SK-N-MC (cell line): ENCODE measurements around the gene SESN2.
"Not testable (repeated sequence)": the region's sequence is repeated elsewhere in the genome, so short reads cannot be mapped to it uniquely, and the experiment has no call there.

Source experiments
- DNase-seq: peaks from one replicate; pipeline ENCODE4 v3.0.0-alpha.2; 2011; ENCODE audit warnings: low read depth, low spot score
- H3K27ac ChIP-seq: fragments of 200-600 bp; sonication (generic); 2 replicates; pipeline ENCODE4 v1.5.1; 2016; ENCODE audit warnings: mixed run types
- H3K36me3 ChIP-seq: fragments of 200-600 bp; sonication (generic); 2 replicates; pipeline ENCODE4 v1.6.1; 2017; ENCODE audit warnings: antibody characterized with exemption, low read length, mixed read lengths; ENCODE audit not compliant: insufficient read depth
- H3K4me3 ChIP-seq: fragments of 200-600 bp; sonication (generic); 2 replicates; pipeline ENCODE4 v1.5.1; 2016
- H3K9ac ChIP-seq: fragments of 200-600 bp; sonication (generic); 2 replicates; pipeline ENCODE4 v1.8.0; 2017; ENCODE audit warnings: mixed run types, mixed read lengths; ENCODE audit not compliant: insufficient read length
- H3K9me3 ChIP-seq: fragments of 200-600 bp; sonication (generic); 2 replicates; pipeline ENCODE4 v1.6.1; 2017; ENCODE audit warnings: low read depth, mild to moderate bottlenecking, antibody characterized with exemption, low read length, moderate library complexity, mixed read lengths
- EZH2 ChIP-seq: fragments of 200-600 bp; sonication (generic); IDR thresholded peaks from one replicate; pipeline ENCODE4 v1.6.1; 2017; ENCODE audit warnings: antibody characterized with exemption
- FOXP2 ChIP-seq: optimal IDR thresholded peaks from 2 replicates; pipeline ENCODE3; 2011; ENCODE audit warnings: mild to moderate bottlenecking, moderate library complexity; ENCODE audit not compliant: insufficient read depth; ENCODE audit errors: extremely low read length, control extremely low read depth
- POLR2AphosphoS5 ChIP-seq: IDR thresholded peaks from 2 replicates; pipeline ENCODE4 v1.6.1; 2012; ENCODE audit warnings: mild to moderate bottlenecking, low read depth, low read length, borderline replicate concordance

Gene SESN2

GRCh38 chr1:28323720-28324119 lies 64.4 kb downstream of the SESN2 start:
- H3K9ac ChIP-seq, result no peak overlapping the region
- H3K9me3 ChIP-seq, result no peaks in the 10 kb centered on the region
- no peaks in the 10 kb centered on the region for H3K36me3 ChIP-seq
- no peak for DNase-seq
- TF ChIP-seq EZH2 (no peak), FOXP2 (no peak), POLR2AphosphoS5 (no peak)
- H3K4me3 ChIP-seq, result no peak overlapping the region
- no peak overlapping the region for H3K27ac ChIP-seq

- no peak overlapping the region for H3K9ac ChIP-seq
- H3K36me3 ChIP-seq, result peaks cover 6% of the 10 kb centered on the region; the same call in 1 of the 2 replicates
- no peak overlapping the region for H3K4me3 ChIP-seq
- DNase-seq, result no peak
- H3K27ac ChIP-seq, result no peak overlapping the region
- TF ChIP-seq EZH2, result no peak
- no peak for TF ChIP-seq POLR2AphosphoS5
- no peak for TF ChIP-seq FOXP2
- H3K9me3 ChIP-seq, result no peaks in the 10 kb centered on the region
These were observed 67.2 kb downstream of the SESN2 start for GRCh38 chr1:28326515-28326914.

GRCh38 chr1:28326984-28327383 lies 67.7 kb downstream of the SESN2 start:
- Histone ChIP-seq H3K9me3 (no peaks in the 10 kb centered on the region), H3K36me3 (peaks cover 7% of the 10 kb centered on the region; the same call in 1 of the 2 replicates), H3K4me3 (no peak overlapping the region), H3K9ac (no peak overlapping the region), H3K27ac (no peak overlapping the region)
- no peak for DNase-seq
- no peak for TF ChIP-seq POLR2AphosphoS5
- no peak for TF ChIP-seq FOXP2
- TF ChIP-seq EZH2, result no peak

GRCh38 chr1:28327431-28327830 lies 68.1 kb downstream of the SESN2 start:
- H3K9ac ChIP-seq, DNase-seq, H3K27ac ChIP-seq, H3K9me3 ChIP-seq, H3K4me3 ChIP-seq: not testable (repeated sequence)
- peaks cover 12% of the 10 kb centered on the region; the same call in 1 of the 2 replicates for H3K36me3 ChIP-seq

- Histone ChIP-seq H3K4me3 (peak overlapping the region; percentile 80), H3K9ac (peak overlapping the region; percentile 57), H3K9me3 (no peaks in the 10 kb centered on the region), H3K27ac (peak overlapping the region; percentile 52), H3K36me3 (peaks cover 19% of the 10 kb centered on the region; the same call in 1 of the 2 replicates)
- no peak for DNase-seq
- TF ChIP-seq FOXP2 (no peak), EZH2 (no peak), POLR2AphosphoS5 (no peak)
These were observed 68.9 kb downstream of the SESN2 start for GRCh38 chr1:28328228-28328648.

GRCh38 chr1:28329395-28330153 lies 70.3 kb downstream of the SESN2 start:
- TF ChIP-seq POLR2AphosphoS5, result no peak
- TF ChIP-seq FOXP2, result no peak
- no peak for TF ChIP-seq EZH2
- no peak for DNase-seq
- Histone ChIP-seq H3K9ac (peak overlapping the region; percentile 90), H3K4me3 (peak overlapping the region; percentile 80), H3K36me3 (peaks cover 26% of the 10 kb centered on the region; the same call in 1 of the 2 replicates), H3K27ac (peak overlapping the region; percentile 91), H3K9me3 (no peaks in the 10 kb centered on the region)
